ENCODE results near the gene DAZL. TPM values are rescaled to one million over a fixed set of nuclear protein-coding genes. Genes with fewer than 3 reads are reported as not detected.

Gene DAZL
- total RNA-seq, 1 donor from 2014 or later, result not detected

DNA sequence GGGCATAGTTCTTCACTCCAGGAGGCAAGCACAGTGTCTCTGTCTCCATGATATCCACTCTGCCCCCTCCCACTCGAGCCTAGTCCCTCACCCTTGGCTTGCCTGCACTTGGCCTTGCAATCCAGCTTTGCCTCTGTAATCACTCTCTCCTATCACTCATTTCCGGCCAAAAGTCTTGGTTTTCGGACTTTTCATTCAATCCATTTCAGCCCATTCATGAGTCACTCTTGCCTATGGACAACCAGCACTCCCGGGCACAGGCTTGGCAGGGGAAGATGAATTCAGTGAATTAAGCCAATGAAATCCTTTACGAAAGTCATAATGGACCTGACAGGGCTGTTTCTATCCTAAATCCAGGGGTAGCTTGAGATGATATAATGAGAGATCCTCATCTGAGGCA, 21.7 kb downstream of the DAZL start:
- TF ChIP-seq, protein P1, sequence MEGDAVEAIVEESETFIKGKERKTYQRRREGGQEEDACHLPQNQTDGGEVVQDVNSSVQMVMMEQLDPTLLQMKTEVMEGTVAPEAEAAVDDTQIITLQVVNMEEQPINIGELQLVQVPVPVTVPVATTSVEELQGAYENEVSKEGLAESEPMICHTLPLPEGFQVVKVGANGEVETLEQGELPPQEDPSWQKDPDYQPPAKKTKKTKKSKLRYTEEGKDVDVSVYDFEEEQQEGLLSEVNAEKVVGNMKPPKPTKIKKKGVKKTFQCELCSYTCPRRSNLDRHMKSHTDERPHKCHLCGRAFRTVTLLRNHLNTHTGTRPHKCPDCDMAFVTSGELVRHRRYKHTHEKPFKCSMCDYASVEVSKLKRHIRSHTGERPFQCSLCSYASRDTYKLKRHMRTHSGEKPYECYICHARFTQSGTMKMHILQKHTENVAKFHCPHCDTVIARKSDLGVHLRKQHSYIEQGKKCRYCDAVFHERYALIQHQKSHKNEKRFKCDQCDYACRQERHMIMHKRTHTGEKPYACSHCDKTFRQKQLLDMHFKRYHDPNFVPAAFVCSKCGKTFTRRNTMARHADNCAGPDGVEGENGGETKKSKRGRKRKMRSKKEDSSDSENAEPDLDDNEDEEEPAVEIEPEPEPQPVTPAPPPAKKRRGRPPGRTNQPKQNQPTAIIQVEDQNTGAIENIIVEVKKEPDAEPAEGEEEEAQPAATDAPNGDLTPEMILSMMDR (IDR thresholded peaks at IDR 0.05; ENCODE audit: insufficient read depth, low read length, severe bottlenecking), result no peak
- no peaks in the 10 kb centered on the region for H3K36me3 ChIP-seq (ENCODE audit: control insufficient read depth, insufficient read depth, low read length)
- DNase-seq (ENCODE audit: low read depth), result no peak
- no peaks in the 10 kb centered on the region for H3K27me3 ChIP-seq (ENCODE audit: control insufficient read depth, insufficient read depth, low read length)
- no peak overlapping the region for H3K4me3 ChIP-seq (ENCODE audit: low read depth, low read length)
- FAIRE-seq, result no peak

DNA sequence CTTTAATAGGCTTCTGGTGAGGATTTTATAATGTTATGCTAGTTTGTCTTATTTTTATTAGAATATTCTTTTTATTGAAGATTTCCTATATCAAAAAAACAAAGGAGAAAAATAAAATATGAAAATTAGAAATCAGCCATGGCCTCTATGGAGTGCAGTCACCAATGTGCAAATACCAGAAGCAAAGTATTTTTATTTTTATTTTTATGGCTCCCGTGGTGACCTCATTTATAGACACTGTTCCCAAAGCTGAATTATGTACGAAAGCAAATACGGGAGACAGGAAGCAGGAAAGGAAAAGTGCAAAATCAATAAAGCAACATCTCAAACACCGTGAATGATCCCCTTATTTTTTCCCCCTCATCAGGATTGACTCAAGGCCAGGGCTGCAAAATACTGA, 35.1 kb downstream of the DAZL start:
- no peak for DNase-seq (ENCODE audit: low read depth)
- TF ChIP-seq, protein P1 (IDR thresholded peaks at IDR 0.05; ENCODE audit: insufficient read depth, low read length, severe bottlenecking), result no peak
- FAIRE-seq, result no peak
- Histone ChIP-seq H3K4me3 (ENCODE audit: low read depth, low read length) (no peak overlapping the region), H3K27me3 (ENCODE audit: control insufficient read depth, insufficient read depth, low read length) (no peaks in the 10 kb centered on the region), H3K36me3 (ENCODE audit: control insufficient read depth, insufficient read depth, low read length) (no peaks in the 10 kb centered on the region)

DNA sequence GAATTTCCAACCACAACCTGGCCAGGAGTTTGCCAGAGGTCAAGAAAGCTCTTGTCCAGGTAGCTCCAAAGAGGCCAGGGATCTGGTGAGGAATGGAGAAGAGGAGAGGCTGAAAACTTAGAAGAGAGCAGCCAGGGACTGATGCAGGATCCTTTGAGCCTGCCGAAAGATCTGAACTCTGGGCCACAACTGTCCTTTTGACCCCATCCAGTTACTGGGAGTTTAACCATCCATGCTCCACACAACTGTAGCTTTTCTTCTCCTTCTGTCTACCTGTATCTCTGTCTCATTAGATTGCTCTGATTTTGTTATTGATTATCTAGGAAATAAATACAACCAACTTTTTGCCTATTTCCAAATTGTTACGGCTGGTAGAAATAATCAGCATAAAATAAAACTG, 36.7 kb downstream of the DAZL start:
- no peak overlapping the region for H3K4me3 ChIP-seq (ENCODE audit: low read depth, low read length)
- no peak for DNase-seq (ENCODE audit: low read depth)
- no peaks in the 10 kb centered on the region for H3K27me3 ChIP-seq (ENCODE audit: control insufficient read depth, insufficient read depth, low read length)
- no peak for FAIRE-seq
- TF ChIP-seq, protein P1 (IDR thresholded peaks at IDR 0.05; ENCODE audit: insufficient read depth, low read length, severe bottlenecking), result no peak
- no peaks in the 10 kb centered on the region for H3K36me3 ChIP-seq (ENCODE audit: control insufficient read depth, insufficient read depth, low read length)

DNA sequence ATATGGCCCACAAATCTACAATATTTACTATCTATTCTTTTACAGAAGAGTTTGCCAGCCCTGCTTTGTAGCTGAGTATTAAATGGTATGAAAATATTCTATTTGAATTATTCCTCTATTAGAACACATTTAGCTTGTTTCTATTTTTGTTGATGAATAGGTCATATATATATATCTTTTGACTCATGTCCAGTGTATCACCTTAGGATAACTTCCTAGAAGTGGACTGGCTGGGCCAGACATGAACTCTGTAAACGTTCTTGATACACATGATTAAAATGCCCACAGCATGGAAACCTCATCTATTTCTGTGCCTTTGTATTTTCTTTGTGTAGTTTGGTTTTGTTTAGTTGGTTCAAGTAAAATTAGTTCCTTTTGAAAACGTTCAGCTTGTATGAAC, 37.1 kb downstream of the DAZL start:
- TF ChIP-seq, protein P1 (IDR thresholded peaks at IDR 0.05; ENCODE audit: insufficient read depth, low read length, severe bottlenecking), result no peak
- Histone ChIP-seq H3K36me3 (ENCODE audit: control insufficient read depth, insufficient read depth, low read length) (no peaks in the 10 kb centered on the region), H3K4me3 (ENCODE audit: low read depth, low read length) (no peak overlapping the region), H3K27me3 (ENCODE audit: control insufficient read depth, insufficient read depth, low read length) (no peaks in the 10 kb centered on the region)
- DNase-seq (ENCODE audit: low read depth) (no peak), FAIRE-seq (no peak)

DNA sequence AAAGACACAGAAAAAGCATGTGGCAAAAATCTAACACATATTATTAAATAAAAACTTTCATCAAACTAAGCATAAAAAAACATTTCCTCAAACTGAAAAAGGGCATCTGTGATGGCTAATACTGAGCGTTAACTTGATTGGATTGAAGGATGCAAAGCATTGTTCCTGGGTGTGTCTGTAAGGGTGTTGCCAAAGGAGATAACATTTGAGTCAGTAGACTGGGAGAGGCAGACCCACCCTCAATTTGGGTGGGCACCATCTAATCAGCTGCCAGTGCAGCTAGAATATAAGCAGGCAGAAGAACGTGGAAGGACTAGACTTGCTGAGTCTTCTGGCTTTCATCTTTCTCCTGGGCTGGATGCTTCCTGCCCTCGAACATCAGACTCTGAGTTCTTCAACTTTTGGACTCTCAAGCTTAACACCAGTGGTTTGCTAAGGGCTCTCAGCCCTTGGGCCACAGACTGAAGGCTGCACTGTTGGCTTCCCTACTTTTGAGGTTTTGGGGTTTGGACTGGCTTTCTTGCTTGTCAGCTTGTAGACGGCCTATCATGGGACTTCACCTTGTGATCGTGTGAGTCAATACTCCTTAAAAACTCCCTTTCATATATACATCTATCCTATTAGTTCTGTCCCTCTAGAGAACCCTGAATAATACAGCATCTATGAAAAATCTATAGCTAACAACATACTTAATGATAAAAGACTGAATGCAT, 45.4 kb downstream of the DAZL start:
- Histone ChIP-seq H3K27me3 (ENCODE audit: control insufficient read depth, insufficient read depth, low read length) (no peaks in the 10 kb centered on the region), H3K4me3 (ENCODE audit: low read depth, low read length) (no peak overlapping the region), H3K36me3 (ENCODE audit: control insufficient read depth, insufficient read depth, low read length) (no peaks in the 10 kb centered on the region)
- no peak for FAIRE-seq
- TF ChIP-seq, protein P1 (IDR thresholded peaks at IDR 0.05; ENCODE audit: insufficient read depth, low read length, severe bottlenecking), result no peak
- DNase-seq (ENCODE audit: low read depth), result no peak

DNA sequence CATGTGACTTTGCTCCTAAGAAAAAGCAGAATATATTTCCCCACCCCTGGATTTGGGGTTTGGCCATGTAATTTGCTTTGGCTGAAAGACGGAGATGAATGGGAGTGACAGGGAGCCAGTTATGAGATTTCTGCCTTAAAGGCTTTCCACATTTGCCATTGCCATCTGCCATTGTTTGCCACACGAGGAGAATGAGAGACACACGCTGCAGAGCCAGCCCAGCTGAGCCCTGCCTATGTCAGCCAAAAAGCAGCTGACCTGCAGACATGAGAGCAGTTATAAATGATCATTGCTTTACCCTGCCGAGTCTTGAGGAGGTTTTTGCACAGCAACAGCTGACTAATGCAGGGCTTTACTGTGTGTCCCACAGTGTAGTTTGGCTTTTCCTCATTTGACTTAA, 51.1 kb downstream of the DAZL start:
- FAIRE-seq, result no peak
- TF ChIP-seq, protein P1 (IDR thresholded peaks at IDR 0.05; ENCODE audit: insufficient read depth, low read length, severe bottlenecking), result no peak

More for the DNA sequence above, 51.1 kb downstream of the DAZL start:
- DNase-seq (ENCODE audit: low read depth), result no peak
- Histone ChIP-seq H3K4me3 (ENCODE audit: low read depth, low read length) (no peak overlapping the region), H3K36me3 (ENCODE audit: control insufficient read depth, insufficient read depth, low read length) (no peaks in the 10 kb centered on the region), H3K27me3 (ENCODE audit: control insufficient read depth, insufficient read depth, low read length) (no peaks in the 10 kb centered on the region)

All from bronchial epithelial cell (primary cell).